ENCODE measurements around the gene KREMEN1. TPM values are rescaled to one million over a fixed set of nuclear protein-coding genes. Genes with fewer than 3 reads are reported as not detected.

Gene KREMEN1
- total RNA-seq, 1 experiment from 2014 or later = 5.8 TPM

DNA sequence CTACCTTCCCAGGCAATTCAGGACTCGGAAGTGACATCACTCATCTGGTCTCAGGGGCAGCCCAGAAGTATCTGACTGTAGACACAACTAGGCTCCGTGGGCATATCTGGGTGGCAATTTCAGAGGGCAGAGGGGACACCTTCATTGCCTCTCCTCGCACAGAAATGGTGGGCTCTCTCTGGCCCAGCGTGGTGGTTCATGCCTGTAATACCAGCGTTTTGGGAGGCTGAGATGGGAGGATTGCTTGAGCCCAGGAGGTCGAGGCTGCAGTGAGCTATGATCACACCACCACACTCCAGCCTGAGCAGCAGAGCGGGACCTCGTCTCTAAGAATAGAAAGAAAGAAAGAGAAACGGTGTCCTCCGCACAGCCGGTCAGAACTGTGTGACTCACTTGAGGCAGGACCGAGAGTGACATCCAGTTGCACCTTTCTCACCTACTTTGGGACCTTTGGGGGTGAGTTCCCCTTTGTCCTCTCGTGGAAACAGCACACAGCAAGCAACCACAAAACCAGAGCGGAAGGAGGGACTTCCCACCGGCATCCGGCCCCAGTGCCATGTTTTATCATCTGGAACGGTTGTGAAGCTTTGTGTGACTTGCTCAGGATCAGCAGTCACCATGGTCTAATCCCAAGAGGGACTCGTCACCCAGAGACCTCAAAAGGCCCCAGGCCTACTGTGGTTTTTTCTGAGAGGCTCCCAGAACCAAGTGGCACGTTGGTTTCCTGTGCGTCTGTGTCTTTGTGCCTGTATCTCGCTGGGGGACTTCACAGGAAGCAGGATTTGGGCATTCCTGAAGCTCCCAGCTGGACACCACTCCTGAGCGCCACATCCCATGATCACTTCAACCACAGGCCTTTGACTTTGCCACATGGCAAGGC is 94.4 kb downstream of the KREMEN1 start:
- TF ChIP-seq FOXP1 (CRISPR knock-in tag; IDR thresholded peaks at IDR 0.05; ENCODE audit: borderline replicate concordance) (no peak), GRHL2 (CRISPR knock-in tag; IDR thresholded peaks at IDR 0.05; ENCODE audit: insufficient replicate concordance, severe bottlenecking) (no peak), IRF2 (CRISPR knock-in tag; IDR thresholded peaks at IDR 0.05; ENCODE audit: borderline replicate concordance, low read depth) (no peak), MYBL2 (CRISPR knock-in tag; IDR thresholded peaks at IDR 0.05) (no peak), MXD4 (CRISPR knock-in tag; IDR thresholded peaks at IDR 0.05; ENCODE audit: borderline replicate concordance) (no peak), NFYB (CRISPR knock-in tag; conservative IDR thresholded peaks at IDR 0.05; ENCODE audit: low read depth) (no peak)
- TF ChIP-seq, protein P1, sequence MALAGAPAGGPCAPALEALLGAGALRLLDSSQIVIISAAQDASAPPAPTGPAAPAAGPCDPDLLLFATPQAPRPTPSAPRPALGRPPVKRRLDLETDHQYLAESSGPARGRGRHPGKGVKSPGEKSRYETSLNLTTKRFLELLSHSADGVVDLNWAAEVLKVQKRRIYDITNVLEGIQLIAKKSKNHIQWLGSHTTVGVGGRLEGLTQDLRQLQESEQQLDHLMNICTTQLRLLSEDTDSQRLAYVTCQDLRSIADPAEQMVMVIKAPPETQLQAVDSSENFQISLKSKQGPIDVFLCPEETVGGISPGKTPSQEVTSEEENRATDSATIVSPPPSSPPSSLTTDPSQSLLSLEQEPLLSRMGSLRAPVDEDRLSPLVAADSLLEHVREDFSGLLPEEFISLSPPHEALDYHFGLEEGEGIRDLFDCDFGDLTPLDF (CRISPR knock-in tag; IDR thresholded peaks at IDR 0.05) = no peak
- TF ChIP-seq, protein P2, sequence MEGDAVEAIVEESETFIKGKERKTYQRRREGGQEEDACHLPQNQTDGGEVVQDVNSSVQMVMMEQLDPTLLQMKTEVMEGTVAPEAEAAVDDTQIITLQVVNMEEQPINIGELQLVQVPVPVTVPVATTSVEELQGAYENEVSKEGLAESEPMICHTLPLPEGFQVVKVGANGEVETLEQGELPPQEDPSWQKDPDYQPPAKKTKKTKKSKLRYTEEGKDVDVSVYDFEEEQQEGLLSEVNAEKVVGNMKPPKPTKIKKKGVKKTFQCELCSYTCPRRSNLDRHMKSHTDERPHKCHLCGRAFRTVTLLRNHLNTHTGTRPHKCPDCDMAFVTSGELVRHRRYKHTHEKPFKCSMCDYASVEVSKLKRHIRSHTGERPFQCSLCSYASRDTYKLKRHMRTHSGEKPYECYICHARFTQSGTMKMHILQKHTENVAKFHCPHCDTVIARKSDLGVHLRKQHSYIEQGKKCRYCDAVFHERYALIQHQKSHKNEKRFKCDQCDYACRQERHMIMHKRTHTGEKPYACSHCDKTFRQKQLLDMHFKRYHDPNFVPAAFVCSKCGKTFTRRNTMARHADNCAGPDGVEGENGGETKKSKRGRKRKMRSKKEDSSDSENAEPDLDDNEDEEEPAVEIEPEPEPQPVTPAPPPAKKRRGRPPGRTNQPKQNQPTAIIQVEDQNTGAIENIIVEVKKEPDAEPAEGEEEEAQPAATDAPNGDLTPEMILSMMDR (IDR thresholded peaks at IDR 0.05) = no peak
- TF ChIP-seq, protein P3, sequence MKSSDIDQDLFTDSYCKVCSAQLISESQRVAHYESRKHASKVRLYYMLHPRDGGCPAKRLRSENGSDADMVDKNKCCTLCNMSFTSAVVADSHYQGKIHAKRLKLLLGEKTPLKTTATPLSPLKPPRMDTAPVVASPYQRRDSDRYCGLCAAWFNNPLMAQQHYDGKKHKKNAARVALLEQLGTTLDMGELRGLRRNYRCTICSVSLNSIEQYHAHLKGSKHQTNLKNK (CRISPR knock-in tag; IDR thresholded peaks at IDR 0.05) = no peak
- Mint-ChIP-seq H3K27me3 (ENCODE audit: low read depth) (no peaks in the 10 kb centered on the region; the same call in 1 of the 2 replicates), H3K27ac (no peak overlapping the region), H3K4me3 (no peak overlapping the region), H3K9me3 (no peaks in the 10 kb centered on the region), H3K36me3 (no peaks in the 10 kb centered on the region), H3K4me1 (no peaks in the 10 kb centered on the region)
- POLR2A ChIA-PET = no interaction called here
- ATAC-seq (no peak), DNase-seq (ENCODE audit: low spot score) (no peak)
- CTCF ChIA-PET = no interaction called here

DNA sequence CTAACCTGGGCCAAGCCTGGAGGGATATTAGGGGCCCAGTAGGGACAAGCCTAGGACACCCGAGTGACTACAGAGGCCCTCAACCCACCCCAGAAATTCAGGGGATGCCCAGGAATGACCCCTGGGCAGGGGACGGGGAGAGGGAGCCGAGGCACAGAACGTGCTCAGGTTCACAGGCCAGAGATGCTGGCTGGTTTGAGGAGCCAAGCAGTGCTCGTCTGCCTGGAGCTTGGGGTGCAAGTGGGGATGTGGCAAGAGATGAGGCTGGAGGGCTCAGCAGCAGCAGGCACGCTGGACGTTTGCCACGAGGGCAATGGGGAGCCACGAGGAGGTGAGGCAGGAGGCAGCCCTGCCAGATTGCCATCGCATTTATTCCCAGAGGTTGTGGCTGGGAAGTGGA is 98.9 kb downstream of the KREMEN1 start:
- ATAC-seq = no peak
- H3K27ac Mint-ChIP-seq = no peak overlapping the region
- H3K9me3 Mint-ChIP-seq = peaks cover 22% of the 10 kb centered on the region
- no peaks in the 10 kb centered on the region for H3K4me1 Mint-ChIP-seq
- peaks cover 5% of the 10 kb centered on the region for H3K27me3 Mint-ChIP-seq (ENCODE audit: low read depth)
- ChIA-PET CTCF (interaction anchor here (0.8 to 1.2 kb wide), 3 partner anchors 17 to 74 kb away, joined by 4 to 5 read pairs (median 4); no protein-coding TSS in a partner anchor), POLR2A (no interaction called here)
- H3K36me3 Mint-ChIP-seq = peaks cover 15% of the 10 kb centered on the region
- no peak overlapping the region for H3K4me3 Mint-ChIP-seq
- no peak for DNase-seq (ENCODE audit: low spot score)
- no peak for TF ChIP-seq JAZF1 (CRISPR knock-in tag; IDR thresholded peaks at IDR 0.05)
- TF ChIP-seq, protein P4, sequence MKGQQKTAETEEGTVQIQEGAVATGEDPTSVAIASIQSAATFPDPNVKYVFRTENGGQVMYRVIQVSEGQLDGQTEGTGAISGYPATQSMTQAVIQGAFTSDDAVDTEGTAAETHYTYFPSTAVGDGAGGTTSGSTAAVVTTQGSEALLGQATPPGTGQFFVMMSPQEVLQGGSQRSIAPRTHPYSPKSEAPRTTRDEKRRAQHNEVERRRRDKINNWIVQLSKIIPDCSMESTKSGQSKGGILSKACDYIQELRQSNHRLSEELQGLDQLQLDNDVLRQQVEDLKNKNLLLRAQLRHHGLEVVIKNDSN (CRISPR knock-in tag; IDR thresholded peaks at IDR 0.05) = no peak
- no peak for TF ChIP-seq ZNF416 (CRISPR knock-in tag; IDR thresholded peaks at IDR 0.05)
- TF ChIP-seq, protein P5, sequence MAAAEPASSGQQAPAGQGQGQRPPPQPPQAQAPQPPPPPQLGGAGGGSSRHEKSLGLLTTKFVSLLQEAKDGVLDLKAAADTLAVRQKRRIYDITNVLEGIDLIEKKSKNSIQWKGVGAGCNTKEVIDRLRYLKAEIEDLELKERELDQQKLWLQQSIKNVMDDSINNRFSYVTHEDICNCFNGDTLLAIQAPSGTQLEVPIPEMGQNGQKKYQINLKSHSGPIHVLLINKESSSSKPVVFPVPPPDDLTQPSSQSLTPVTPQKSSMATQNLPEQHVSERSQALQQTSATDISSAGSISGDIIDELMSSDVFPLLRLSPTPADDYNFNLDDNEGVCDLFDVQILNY (CRISPR knock-in tag; IDR thresholded peaks at IDR 0.05) = no peak
- TF ChIP-seq NFATC4 (CRISPR knock-in tag; IDR thresholded peaks at IDR 0.05) = no peak
- TF ChIP-seq, protein P6, sequence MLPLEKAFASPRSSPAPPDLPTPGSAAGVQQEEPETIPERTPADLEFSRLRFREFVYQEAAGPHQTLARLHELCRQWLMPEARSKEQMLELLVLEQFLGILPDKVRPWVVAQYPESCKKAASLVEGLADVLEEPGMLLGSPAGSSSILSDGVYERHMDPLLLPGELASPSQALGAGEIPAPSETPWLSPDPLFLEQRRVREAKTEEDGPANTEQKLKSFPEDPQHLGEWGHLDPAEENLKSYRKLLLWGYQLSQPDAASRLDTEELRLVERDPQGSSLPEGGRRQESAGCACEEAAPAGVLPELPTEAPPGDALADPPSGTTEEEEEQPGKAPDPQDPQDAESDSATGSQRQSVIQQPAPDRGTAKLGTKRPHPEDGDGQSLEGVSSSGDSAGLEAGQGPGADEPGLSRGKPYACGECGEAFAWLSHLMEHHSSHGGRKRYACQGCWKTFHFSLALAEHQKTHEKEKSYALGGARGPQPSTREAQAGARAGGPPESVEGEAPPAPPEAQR (CRISPR knock-in tag; IDR thresholded peaks at IDR 0.05) = no peak
- TF ChIP-seq ZNF671 (CRISPR knock-in tag; IDR thresholded peaks at IDR 0.05) = no peak
- TF ChIP-seq MYBL2 (CRISPR knock-in tag; IDR thresholded peaks at IDR 0.05) = no peak
- TF ChIP-seq, protein P7, sequence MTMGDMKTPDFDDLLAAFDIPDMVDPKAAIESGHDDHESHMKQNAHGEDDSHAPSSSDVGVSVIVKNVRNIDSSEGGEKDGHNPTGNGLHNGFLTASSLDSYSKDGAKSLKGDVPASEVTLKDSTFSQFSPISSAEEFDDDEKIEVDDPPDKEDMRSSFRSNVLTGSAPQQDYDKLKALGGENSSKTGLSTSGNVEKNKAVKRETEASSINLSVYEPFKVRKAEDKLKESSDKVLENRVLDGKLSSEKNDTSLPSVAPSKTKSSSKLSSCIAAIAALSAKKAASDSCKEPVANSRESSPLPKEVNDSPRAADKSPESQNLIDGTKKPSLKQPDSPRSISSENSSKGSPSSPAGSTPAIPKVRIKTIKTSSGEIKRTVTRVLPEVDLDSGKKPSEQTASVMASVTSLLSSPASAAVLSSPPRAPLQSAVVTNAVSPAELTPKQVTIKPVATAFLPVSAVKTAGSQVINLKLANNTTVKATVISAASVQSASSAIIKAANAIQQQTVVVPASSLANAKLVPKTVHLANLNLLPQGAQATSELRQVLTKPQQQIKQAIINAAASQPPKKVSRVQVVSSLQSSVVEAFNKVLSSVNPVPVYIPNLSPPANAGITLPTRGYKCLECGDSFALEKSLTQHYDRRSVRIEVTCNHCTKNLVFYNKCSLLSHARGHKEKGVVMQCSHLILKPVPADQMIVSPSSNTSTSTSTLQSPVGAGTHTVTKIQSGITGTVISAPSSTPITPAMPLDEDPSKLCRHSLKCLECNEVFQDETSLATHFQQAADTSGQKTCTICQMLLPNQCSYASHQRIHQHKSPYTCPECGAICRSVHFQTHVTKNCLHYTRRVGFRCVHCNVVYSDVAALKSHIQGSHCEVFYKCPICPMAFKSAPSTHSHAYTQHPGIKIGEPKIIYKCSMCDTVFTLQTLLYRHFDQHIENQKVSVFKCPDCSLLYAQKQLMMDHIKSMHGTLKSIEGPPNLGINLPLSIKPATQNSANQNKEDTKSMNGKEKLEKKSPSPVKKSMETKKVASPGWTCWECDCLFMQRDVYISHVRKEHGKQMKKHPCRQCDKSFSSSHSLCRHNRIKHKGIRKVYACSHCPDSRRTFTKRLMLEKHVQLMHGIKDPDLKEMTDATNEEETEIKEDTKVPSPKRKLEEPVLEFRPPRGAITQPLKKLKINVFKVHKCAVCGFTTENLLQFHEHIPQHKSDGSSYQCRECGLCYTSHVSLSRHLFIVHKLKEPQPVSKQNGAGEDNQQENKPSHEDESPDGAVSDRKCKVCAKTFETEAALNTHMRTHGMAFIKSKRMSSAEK (CRISPR knock-in tag; IDR thresholded peaks at IDR 0.05; ENCODE audit: borderline replicate concordance) = no peak
- TF ChIP-seq GTF2I (CRISPR knock-in tag; conservative IDR thresholded peaks at IDR 0.05) = no peak
- no peak for TF ChIP-seq NR1H2 (CRISPR knock-in tag; IDR thresholded peaks at IDR 0.05)
- TF ChIP-seq, protein P8, sequence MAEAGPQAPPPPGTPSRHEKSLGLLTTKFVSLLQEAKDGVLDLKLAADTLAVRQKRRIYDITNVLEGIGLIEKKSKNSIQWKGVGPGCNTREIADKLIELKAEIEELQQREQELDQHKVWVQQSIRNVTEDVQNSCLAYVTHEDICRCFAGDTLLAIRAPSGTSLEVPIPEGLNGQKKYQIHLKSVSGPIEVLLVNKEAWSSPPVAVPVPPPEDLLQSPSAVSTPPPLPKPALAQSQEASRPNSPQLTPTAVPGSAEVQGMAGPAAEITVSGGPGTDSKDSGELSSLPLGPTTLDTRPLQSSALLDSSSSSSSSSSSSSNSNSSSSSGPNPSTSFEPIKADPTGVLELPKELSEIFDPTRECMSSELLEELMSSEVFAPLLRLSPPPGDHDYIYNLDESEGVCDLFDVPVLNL (CRISPR knock-in tag; IDR thresholded peaks at IDR 0.05; ENCODE audit: borderline replicate concordance, low read depth) = no peak
- TF ChIP-seq PRRX2 (CRISPR knock-in tag; IDR thresholded peaks at IDR 0.05) = no peak
- no peak for TF ChIP-seq ESRRA (CRISPR knock-in tag; IDR thresholded peaks at IDR 0.05; ENCODE audit: borderline replicate concordance)

Data from WTC11 (cell line).